Prostate gland (tissue), 2 donors: ENCODE data around the gene MAN2A2. TPM values are rescaled to one million over a fixed set of nuclear protein-coding genes. Genes with fewer than 3 reads are reported as not detected.

ENCODE experiments used
- DNase-seq: peaks from one replicate; pipeline ENCODE4 v3.0.0-alpha.2; 2019; ENCODE audit warnings: low spot score
- H3K27ac ChIP-seq, 2 donors: fragments of 200-600 bp; sonication (generic); 2 replicates each; pipeline ENCODE4 v1.5.1; 2017 to 2019
- H3K27me3 ChIP-seq: fragments of 200-600 bp; sonication (generic); replicated peaks from 2 replicates; pipeline ENCODE4 v1.5.1; 2019; ENCODE audit not compliant: insufficient read depth
- H3K36me3 ChIP-seq, 2 donors: fragments of 200-600 bp; sonication (generic); 1 replicate in 1 of 2; 2 replicates in 1 of 2; pipeline versions ENCODE4 v1.5.1 to v1.8.1; 2017 to 2019
- H3K4me1 ChIP-seq: fragments of 200-600 bp; sonication (generic); replicated peaks from 2 replicates; pipeline ENCODE4 v1.5.1; 2019
- H3K4me3 ChIP-seq, 2 donors: fragments of 200-600 bp; sonication (generic); 2 replicates each; pipeline ENCODE4 v1.5.1; 2017 to 2019
- H3K9me3 ChIP-seq: fragments of 200-600 bp; sonication (generic); 2 replicates; pipeline ENCODE4 v1.5.1; 2017
- POLR2A ChIP-seq: fragments of 450-650 bp; IDR thresholded peaks from one replicate; pipeline ENCODE4 v1.6.1; 2016; ENCODE audit warnings: antibody characterized with exemption, mild to moderate bottlenecking
- POLR2AphosphoS5 ChIP-seq: sonication (generic); formaldehyde crosslinking; IDR thresholded peaks from one replicate; pipeline ENCODE4 v1.6.1; 2017; ENCODE audit warnings: antibody characterized with exemption
- WGBS: methylation state at CpG from one replicate; pipeline ENCODE4 v1.1.5; 2018; 5-methylcytosine and 5-hydroxymethylcytosine counted together
- intact Hi-C: fragments of 100-400 bp; cut with DNase I; formaldehyde crosslinking; loops from one replicate; pipeline ENCODE4 v1.14.2; 2022
- total RNA-seq, 2 donors: library from RNA; depleted of rRNA; stranded (reverse); fragments of >200 nt; gene quantifications; one replicate each; pipeline ENCODE4 v1.1.0, GENCODE V29; 2016
- TF ChIP-seq, protein P1 (sequence below), 4 experiments: fragments of 200-600 bp in 2 of 4; fragments of 450-650 bp in 2 of 4; sonication (generic) in 2 of 4; IDR thresholded peaks; 1 replicate in 3 of 4; 2 replicates in 1 of 4; pipeline ENCODE4 v1.5.1; 2016 to 2019; ENCODE audit warnings: antibody characterized with exemption in 4 of 4, mild to moderate bottlenecking in 2 of 4, moderate library complexity in 2 of 4

The MAN2A2 gene
- total RNA-seq, 2 donors from 2014 or later, result 46.6 to 113 TPM

DNA sequence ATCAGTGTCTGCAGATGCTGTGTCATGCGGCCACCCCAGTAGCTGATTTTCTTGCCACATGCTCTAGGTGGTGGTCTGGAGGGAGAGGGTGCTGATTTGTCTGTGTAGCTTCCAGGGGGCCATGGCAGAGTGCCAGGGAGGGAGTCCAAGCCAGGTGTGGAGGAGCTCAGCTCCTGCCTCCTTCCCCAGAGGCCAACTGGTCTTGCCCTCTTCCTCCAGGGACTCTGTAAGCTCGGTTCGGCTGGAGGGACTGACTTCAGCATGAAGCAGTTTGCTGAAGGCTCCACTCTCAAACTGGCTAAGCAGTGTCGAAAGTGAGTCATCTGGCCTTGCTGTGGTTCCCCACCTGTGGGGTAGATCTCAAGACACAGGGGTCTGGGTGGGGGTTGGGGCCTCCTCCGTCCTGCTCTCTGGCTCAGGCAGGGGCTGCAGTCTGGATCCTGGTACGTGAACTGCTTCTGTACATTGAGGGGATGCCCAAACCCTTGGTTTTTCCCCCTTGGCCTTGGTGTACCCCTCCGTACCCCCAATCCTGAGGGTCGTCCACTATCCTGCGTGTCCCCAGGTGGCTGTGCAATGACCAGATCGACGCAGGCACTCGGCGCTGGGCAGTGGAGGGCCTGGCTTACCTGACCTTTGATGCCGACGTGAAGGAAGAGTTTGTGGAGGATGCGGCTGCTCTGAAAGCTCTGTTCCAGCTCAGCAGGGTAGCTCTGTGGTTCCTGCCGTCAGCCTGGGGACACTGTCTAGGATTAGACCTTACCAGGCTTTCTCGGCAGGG is 44.7 kb downstream of the MAN2A2 start:
- intact Hi-C loops, result no loop called here
- no peak overlapping the region for H3K27ac ChIP-seq
- DNase-seq, result no peak

DNA sequence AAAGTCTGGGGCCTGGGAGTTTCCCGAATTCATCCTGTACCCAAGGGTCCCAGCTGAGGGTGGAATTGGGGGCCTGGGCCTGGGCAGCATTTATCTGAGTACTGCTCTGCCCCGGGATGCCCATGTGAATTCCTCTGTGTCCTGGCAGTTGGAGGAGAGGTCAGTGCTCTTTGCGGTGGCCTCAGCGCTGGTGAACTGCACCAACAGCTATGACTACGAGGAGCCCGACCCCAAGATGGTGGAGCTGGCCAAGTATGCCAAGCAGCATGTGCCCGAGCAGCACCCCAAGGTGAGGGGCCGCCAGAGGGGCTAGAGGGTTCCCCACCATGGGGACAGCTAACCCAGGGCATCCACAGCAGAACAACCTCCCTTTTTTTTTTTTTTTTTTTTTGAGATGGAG is 45.4 kb downstream of the MAN2A2 start:
- Histone ChIP-seq H3K27ac (no peak overlapping the region), H3K9me3 (no peaks in the 10 kb centered on the region), H3K27me3 (no peaks in the 10 kb centered on the region), H3K36me3 (peaks cover 15 to 29% of the 10 kb centered on the region in 2 donors), H3K4me1 (no peaks in the 10 kb centered on the region), H3K4me3 (no peak overlapping the region)
- TF ChIP-seq, protein P1, sequence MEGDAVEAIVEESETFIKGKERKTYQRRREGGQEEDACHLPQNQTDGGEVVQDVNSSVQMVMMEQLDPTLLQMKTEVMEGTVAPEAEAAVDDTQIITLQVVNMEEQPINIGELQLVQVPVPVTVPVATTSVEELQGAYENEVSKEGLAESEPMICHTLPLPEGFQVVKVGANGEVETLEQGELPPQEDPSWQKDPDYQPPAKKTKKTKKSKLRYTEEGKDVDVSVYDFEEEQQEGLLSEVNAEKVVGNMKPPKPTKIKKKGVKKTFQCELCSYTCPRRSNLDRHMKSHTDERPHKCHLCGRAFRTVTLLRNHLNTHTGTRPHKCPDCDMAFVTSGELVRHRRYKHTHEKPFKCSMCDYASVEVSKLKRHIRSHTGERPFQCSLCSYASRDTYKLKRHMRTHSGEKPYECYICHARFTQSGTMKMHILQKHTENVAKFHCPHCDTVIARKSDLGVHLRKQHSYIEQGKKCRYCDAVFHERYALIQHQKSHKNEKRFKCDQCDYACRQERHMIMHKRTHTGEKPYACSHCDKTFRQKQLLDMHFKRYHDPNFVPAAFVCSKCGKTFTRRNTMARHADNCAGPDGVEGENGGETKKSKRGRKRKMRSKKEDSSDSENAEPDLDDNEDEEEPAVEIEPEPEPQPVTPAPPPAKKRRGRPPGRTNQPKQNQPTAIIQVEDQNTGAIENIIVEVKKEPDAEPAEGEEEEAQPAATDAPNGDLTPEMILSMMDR (IDR thresholded peaks at IDR 0.05), result no peak
- TF ChIP-seq POLR2A, result no peak
- TF ChIP-seq POLR2AphosphoS5, result no peak
- 98% methylated on average over 8 of the region's 8 CpGs for WGBS
- no peak for DNase-seq
- intact Hi-C loops, result no loop called here

More for the DNA sequence above, 44.7 kb downstream of the MAN2A2 start:
- H3K27me3 ChIP-seq, result no peaks in the 10 kb centered on the region
- TF ChIP-seq, protein P1 (IDR thresholded peaks at IDR 0.05), result no peak
- no peak for TF ChIP-seq POLR2A
- no peak for TF ChIP-seq POLR2AphosphoS5
- no peaks in the 10 kb centered on the region for H3K9me3 ChIP-seq
- no peaks in the 10 kb centered on the region for H3K4me1 ChIP-seq
- H3K36me3 ChIP-seq, result peaks cover 18 to 26% of the 10 kb centered on the region in 2 donors
- no peak overlapping the region for H3K4me3 ChIP-seq
- WGBS, result 92% methylated on average over 18 of the region's 18 CpGs

DNA sequence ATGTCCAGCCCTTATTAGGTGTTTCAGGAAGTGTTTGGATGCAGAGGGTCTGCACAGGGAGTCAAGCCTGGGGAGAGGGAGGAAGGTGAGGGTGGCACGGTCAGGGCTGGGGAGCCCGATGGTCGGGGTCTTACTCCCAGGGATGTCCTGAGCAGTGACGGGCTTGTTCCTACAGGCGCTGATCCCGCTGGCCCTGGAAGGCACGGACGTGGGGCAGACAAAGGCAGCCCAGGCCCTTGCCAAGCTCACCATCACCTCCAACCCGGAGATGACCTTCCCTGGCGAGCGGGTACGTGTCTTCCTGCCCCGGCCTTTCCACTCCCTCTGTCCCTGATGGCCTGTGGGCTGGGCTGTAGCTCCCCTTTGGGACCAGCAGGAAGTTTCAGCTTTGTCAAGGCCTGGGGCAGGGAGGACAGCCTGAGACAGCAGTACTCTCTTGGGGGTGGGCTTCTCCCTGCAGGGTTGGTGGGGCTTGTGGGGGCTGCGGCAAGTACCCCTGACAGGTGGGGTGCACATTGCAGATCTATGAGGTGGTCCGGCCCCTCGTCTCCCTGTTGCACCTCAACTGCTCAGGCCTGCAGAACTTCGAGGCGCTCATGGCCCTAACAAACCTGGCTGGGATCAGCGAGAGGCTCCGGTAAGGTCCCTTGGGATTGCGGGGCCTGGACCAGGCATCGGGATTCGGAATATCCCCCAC is 47.0 kb downstream of the MAN2A2 start:
- Histone ChIP-seq H3K4me1 (no peaks in the 10 kb centered on the region), H3K27me3 (no peaks in the 10 kb centered on the region), H3K36me3 (peaks cover 4 to 21% of the 10 kb centered on the region in 2 donors), H3K4me3 (no peak overlapping the region), H3K27ac (no peak overlapping the region), H3K9me3 (no peaks in the 10 kb centered on the region)
- TF ChIP-seq POLR2AphosphoS5 (no peak), POLR2A (no peak)
- TF ChIP-seq, protein P1 (IDR thresholded peaks at IDR 0.05), result no peak
- intact Hi-C loops, result loop anchor here (10.0 kb wide), 1 partner anchor 75 kb away; the partner anchor contains the start of gene VPS33B
- no peak for DNase-seq
- WGBS, result 91% methylated on average over 18 of the region's 23 CpGs

DNA sequence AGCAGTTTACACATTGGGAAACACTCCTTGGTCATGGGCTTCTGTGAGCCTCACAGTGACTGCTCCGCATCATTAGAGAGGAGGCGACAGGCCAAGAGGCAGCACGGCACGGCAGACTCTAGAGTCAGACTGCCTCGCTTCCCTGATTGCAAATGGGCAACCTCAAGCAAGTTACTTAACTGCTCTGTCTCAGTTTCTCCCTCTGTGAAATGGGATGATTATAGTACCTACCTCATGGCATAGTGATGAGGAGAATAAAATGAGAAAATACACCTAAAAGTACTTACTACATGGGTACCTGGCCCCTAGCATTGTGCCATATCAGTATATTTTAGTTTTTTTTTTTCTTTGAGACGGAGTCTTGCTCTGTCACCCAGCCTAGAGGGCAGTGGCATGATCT is 47.6 kb downstream of the MAN2A2 start:
- Histone ChIP-seq H3K4me1 (peaks cover 4% of the 10 kb centered on the region), H3K4me3 (no peak overlapping the region), H3K36me3 (peaks cover 4 to 21% of the 10 kb centered on the region in 2 donors), H3K27me3 (no peaks in the 10 kb centered on the region), H3K9me3 (no peaks in the 10 kb centered on the region), H3K27ac (no peak overlapping the region)
- intact Hi-C loops, result loop anchor here (10.0 kb wide), 1 partner anchor 74 kb away; the partner anchor contains the start of gene VPS33B
- 98% methylated on average over 6 of the region's 6 CpGs for WGBS
- TF ChIP-seq, protein P1 (IDR thresholded peaks at IDR 0.05), result no peak
- TF ChIP-seq POLR2AphosphoS5, result no peak
- no peak for TF ChIP-seq POLR2A
- DNase-seq, result no peak
